Measurements from ENCODE around the gene GPER1. TPM values are rescaled to one million over a fixed set of nuclear protein-coding genes. Genes with fewer than 3 reads are reported as not detected.

The GPER1 gene
- total RNA-seq, 1 experiment from 2014 or later, result not detected

DNA sequence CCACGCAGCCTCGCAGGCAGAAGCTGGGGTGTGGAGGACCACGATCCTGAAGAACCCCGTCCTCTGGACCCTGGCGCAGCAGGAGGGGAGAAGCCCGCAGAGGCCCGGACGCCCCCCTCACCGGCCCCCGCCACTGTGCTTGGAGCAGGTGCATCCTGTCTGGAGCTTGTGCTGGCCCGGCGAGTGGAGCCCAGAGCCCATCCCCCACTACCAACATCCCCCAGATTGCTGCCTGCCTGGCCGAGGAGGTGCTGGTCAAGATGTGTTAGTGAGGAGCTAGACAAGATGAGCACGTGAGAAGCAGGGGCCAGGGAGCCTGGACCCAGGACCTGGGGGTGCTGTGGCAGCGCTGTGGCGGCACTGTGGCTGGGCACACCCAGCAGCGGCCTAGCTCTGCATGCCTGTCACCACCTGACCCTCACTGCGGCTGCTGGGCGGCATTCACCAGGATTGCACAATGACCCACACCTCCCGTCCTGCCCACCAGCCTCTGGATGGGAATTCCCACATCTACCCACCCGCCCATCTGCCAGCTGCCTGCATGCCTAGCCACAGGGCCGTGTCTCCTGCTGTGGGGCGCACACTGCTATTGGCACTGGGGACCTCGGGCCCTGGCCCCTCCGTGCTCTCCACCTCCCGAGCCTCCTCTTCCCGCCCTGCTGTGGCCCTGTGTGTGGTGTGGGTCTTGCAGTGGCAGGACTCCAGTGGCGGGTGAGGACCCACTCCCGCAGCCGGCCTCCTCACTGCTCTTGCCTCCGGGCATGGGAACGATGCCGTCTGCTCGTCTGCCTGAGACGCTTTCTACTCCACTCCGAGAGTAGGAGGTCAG is 31.7 kb upstream of the GPER1 start:
- no peak overlapping the region for H3K27ac ChIP-seq (ENCODE audit: insufficient read length, low read depth, low read length)

More for the DNA sequence above, 31.7 kb upstream of the GPER1 start:
- H2AK5ac ChIP-seq (ENCODE audit: insufficient read length, low read length), result no peak overlapping the region
- no peak overlapping the region for H3K18ac ChIP-seq (ENCODE audit: insufficient read length, low read depth, low read length)
- no peak overlapping the region for H2BK120ac ChIP-seq (ENCODE audit: low read depth, low read length, poor library complexity, severe bottlenecking)
- no peak overlapping the region; the same call in 1 of the 2 replicates for H3K14ac ChIP-seq (ENCODE audit: insufficient read depth, low read length)
- no peak overlapping the region for H3K56ac ChIP-seq (ENCODE audit: insufficient read length, low read depth, low read length)
- TF ChIP-seq, protein P1, sequence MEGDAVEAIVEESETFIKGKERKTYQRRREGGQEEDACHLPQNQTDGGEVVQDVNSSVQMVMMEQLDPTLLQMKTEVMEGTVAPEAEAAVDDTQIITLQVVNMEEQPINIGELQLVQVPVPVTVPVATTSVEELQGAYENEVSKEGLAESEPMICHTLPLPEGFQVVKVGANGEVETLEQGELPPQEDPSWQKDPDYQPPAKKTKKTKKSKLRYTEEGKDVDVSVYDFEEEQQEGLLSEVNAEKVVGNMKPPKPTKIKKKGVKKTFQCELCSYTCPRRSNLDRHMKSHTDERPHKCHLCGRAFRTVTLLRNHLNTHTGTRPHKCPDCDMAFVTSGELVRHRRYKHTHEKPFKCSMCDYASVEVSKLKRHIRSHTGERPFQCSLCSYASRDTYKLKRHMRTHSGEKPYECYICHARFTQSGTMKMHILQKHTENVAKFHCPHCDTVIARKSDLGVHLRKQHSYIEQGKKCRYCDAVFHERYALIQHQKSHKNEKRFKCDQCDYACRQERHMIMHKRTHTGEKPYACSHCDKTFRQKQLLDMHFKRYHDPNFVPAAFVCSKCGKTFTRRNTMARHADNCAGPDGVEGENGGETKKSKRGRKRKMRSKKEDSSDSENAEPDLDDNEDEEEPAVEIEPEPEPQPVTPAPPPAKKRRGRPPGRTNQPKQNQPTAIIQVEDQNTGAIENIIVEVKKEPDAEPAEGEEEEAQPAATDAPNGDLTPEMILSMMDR (conservative IDR thresholded peaks at IDR 0.05), result no peak
- H2BK15ac ChIP-seq (ENCODE audit: low read depth, low read length), result no peak overlapping the region
- H2AFZ ChIP-seq (ENCODE audit: low read length), result no peak overlapping the region
- no peaks in the 10 kb centered on the region for H3K27me3 Mint-ChIP-seq (ENCODE audit: low read depth)
- no peaks in the 10 kb centered on the region; a peak in 1 of 5 replicates for H3K9me3 Mint-ChIP-seq
- no peak overlapping the region for H3K4me3 Mint-ChIP-seq
- peaks cover 0 to 4% (median 2%) of the 10 kb centered on the region in 3 experiments; a peak in 2 of 7 replicates for H3K36me3 Mint-ChIP-seq (ENCODE audit: insufficient read depth in 1 of 3, low read depth in 3 of 3)
- no peak overlapping the region for H2BK12ac ChIP-seq (ENCODE audit: insufficient read length, low read depth, low read length)
- no peak for DNase-seq
- H3T11ph ChIP-seq (ENCODE audit: low read length), result no peak overlapping the region
- no peak overlapping the region for H2BK5ac ChIP-seq (ENCODE audit: insufficient read length, low read length)
- no peaks in the 10 kb centered on the region for H3K79me1 ChIP-seq (ENCODE audit: insufficient read depth, low read depth, low read length, poor library complexity, severe bottlenecking)
- no CpG with 5 or more reads among the region's 36 CpGs for WGBS (ENCODE audit: extremely low coverage, insufficient read length, low lambda C conversion rate)
- peaks cover 21 to 47% of the 10 kb centered on the region in 2 experiments for H3K4me1 Mint-ChIP-seq
- no peaks in the 10 kb centered on the region for H4K20me1 ChIP-seq (ENCODE audit: control insufficient read depth, insufficient read depth, insufficient read length)
- H3K23me2 ChIP-seq (ENCODE audit: insufficient read length, low read depth, low read length, poor library complexity, severe bottlenecking), result no peaks in the 10 kb centered on the region
- H3K4me1 ChIP-seq (ENCODE audit: insufficient read depth, low read length), result peaks cover 6% of the 10 kb centered on the region; the same call in 1 of the 2 replicates
- H3K9ac ChIP-seq (ENCODE audit: extremely low read depth, insufficient read length, low read length), result no peak overlapping the region
- 0 out of 2 replicates have a peak, but pooled peaks cover 1% of the 10 kb centered on the region for H3K79me2 ChIP-seq (ENCODE audit: insufficient read depth, low read length)
- no peaks in the 10 kb centered on the region for H3K27me3 ChIP-seq (ENCODE audit: insufficient read depth, low read length)
- H3K4ac ChIP-seq (ENCODE audit: low read depth, low read length), result no peak overlapping the region
- no peak overlapping the region for H4K91ac ChIP-seq (ENCODE audit: insufficient read length, low read depth, low read length)
- no peak overlapping the region for H3K27ac Mint-ChIP-seq
- H4K8ac ChIP-seq (replicated peaks; ENCODE audit: insufficient read length, low read depth, low read length), result no peak overlapping the region
- H3K9me3 ChIP-seq (ENCODE audit: control insufficient read depth, low read depth, low read length), result no peaks in the 10 kb centered on the region
- no peak overlapping the region for H3K4me2 ChIP-seq (ENCODE audit: insufficient read depth, insufficient read length, low read length)
- H2BK20ac ChIP-seq (ENCODE audit: low read depth, low read length, poor library complexity, severe bottlenecking), result no peak overlapping the region
- no peak overlapping the region for H4K5ac ChIP-seq (ENCODE audit: insufficient read length, low read depth, low read length)
- H3K23ac ChIP-seq (ENCODE audit: insufficient read length, low read depth, low read length), result no peak overlapping the region

Measured in H9 (cell line).